GM10266 (cell line): ENCODE data around the gene OR56B1.

Experiments used
- DNase-seq: peaks from one replicate; pipeline ENCODE4 v3.0.0; 2012; ENCODE audit errors: extremely low spot score
- CTCF ChIP-seq: IDR thresholded peaks from 2 replicates; pipeline ENCODE4 v1.5.1; 2012; ENCODE audit warnings: mild to moderate bottlenecking, low read depth; ENCODE audit not compliant: control insufficient read depth, insufficient read depth; ENCODE audit errors: missing control alignments

Gene OR56B1

GRCh38 chr11:5737670-5738392, 1.6 kb downstream of the OR56B1 start:
- DNase-seq = no peak
- no peak for TF ChIP-seq CTCF

GRCh38 chr11:5738431-5738830, 2.2 kb downstream of the OR56B1 start:
- TF ChIP-seq CTCF = no peak
- DNase-seq = no peak

- TF ChIP-seq CTCF = no peak
- DNase-seq = no peak
Measured at GRCh38 chr11:5746614-5747013, 10.4 kb downstream of the OR56B1 start.

DNA sequence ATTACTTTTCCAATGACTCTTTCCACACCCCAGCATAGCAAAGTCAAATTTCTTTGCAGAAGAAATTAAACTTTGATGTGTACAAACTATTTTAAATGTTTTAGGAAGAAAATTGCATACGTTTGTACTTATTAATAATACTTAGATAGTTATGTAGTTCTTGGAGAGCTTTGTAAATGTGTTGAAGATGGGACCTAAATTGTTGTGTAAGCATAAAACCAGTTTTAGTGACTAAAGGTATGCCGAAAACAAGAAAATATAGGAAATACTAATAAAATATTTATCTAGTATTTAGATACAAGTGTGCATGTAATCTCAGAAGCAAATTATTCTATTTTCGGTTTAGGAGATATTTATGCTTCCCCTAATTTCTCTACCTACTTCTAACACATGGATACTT, 13.6 kb downstream of the OR56B1 start:
- TF ChIP-seq CTCF = no peak
- DNase-seq = no peak

DNA sequence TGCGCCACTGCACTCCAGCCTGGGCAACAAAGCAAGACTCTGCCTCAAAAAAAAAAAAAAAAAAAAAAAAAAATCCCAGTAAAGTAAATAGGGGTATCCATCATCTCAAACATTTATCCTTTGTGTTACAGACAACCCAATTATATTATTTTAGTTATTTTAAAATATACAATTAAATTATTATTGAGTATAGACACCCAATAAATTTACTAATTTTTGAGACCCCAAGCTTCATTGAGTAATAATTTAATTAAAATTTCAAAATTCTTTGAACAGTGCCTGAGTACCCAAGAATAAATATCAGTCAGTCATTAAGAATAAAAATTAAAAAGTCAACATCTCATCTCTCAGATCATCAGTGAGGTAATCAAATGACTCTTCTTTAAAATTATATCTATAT, 17.7 kb downstream of the OR56B1 start, which contains the start of gene OR52N4:
Gene OR52N4 (plus strand): TSS at position 301 of the 400 bp plus-strand sequence. CDS start 498 bp downstream, outside the sequence.
- no peak for TF ChIP-seq CTCF
- no peak for DNase-seq

DNA sequence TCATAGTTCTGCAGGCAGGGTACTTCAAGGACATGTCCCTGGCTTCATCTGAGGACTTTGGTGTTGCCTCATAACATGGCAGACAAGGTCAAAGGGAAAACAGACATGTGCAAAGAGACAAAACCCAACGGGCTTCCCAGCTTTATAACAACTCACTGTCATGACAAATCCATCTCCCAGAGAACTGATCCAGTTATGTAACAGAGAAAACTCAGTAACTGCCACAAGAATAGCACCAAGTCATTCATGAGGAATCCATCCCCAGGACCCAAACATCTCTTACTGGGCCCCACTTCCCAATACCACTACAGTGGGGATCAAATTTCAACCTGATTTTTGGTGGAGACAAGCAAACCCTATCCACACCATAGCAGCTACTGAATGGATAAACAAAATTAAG, 30.8 kb downstream of the OR56B1 start:
- no peak for DNase-seq
- TF ChIP-seq CTCF = no peak

- DNase-seq = no peak
- TF ChIP-seq CTCF = no peak
Measured at GRCh38 chr11:5783255-5783654, 47.0 kb downstream of the OR56B1 start, which contains the start of gene OR52N5. Gene OR52N5, minus strand, starts transcription at chr11:5783355. Its CDS starts 4,721 bp downstream, at chr11:5778634.
